GM10248 (cell line): ENCODE results near the gene ZNF823.

ENCODE experiments used
- CTCF ChIA-PET: fragments of 300-600 bp; sonication (Branson Sonifier 250); formaldehyde crosslinking; extraction: SDS; loops from one replicate; lab custom pipeline; 2021; ENCODE audit warnings: antibody characterized with exemption; lab: Yijun Ruan, JAX
- POLR2A ChIA-PET: fragments of 350-650 bp; sonication (Branson Sonifier 250); formaldehyde crosslinking; extraction: SDS; loops from one replicate; lab custom pipeline; 2020; ENCODE audit warnings: antibody characterized with exemption; lab: Yijun Ruan, JAX
- DNase-seq: peaks from one replicate; pipeline ENCODE4 v3.0.0; 2012; ENCODE audit errors: extremely low spot score
- CTCF ChIP-seq: IDR thresholded peaks from 2 replicates; pipeline ENCODE4 v1.5.1; 2012; ENCODE audit warnings: mild to moderate bottlenecking, low read depth; ENCODE audit errors: extremely low read depth, missing control alignments, control extremely low read depth

Gene ZNF823

GRCh38 chr19:11738746-11739620, at the start of gene ZNF823:
Gene ZNF823 (minus strand): TSS chr19:11738946. CDS start chr19:11738819, 127 bp downstream.
- ChIA-PET CTCF (interaction anchor here (1.4 to 2.5 kb wide), 2 partner anchors 59 to 80 kb away, joined by 3 to 8 read pairs; partner anchors contain the start of gene ZNF491), POLR2A (no interaction called here)
- peak; percentile 95 for DNase-seq
- no peak for TF ChIP-seq CTCF

DNA sequence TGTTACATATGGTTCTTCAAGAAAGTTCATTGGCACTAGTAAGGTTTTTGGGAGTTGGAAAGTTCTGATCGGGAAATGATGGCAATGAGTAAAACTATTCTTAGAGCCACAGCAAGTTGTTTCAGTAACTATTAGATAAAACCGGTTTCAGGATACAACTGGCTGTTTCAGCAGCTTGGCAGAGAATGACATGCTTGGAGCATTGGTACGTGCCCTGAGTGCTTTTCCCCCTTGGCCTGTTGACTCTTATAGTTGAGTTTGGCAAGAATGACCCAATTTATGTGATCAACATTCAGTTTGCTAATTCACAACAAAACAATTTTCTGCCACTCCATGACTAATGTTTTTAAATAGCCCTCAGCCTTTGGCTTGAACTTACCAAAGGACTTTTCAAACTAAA, 48.8 kb upstream of the ZNF823 start:
- POLR2A ChIA-PET = no interaction called here
- no peak for TF ChIP-seq CTCF
- CTCF ChIA-PET = interaction anchor here (3.4 kb wide), 1 partner anchor 10 kb away, joined by 10 read pairs; no protein-coding TSS in a partner anchor
- DNase-seq = no peak

GRCh38 chr19:11784356-11784755, 45.6 kb upstream of the ZNF823 start:
- DNase-seq = no peak
- CTCF ChIA-PET = no interaction called here
- TF ChIP-seq CTCF = no peak

DNA sequence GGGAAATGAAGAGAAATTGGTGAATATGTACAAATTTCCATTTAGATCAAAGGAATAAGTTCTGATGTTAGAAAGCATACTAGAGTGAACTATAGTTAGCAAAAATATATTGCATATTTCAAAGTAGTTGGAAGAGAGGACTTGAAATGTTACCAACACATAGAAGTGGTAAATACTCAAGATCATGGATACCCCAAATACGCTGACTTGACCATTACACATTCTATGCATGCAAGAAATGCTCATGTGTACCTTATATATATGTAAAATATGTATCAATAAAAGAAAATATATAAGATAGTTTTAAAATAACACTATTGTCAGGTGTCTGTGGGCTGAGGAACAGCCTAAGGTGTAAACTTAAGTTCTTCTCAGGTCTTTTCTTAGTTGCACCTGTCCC, 45.0 kb upstream of the ZNF823 start:
- ChIA-PET POLR2A (no interaction called here), CTCF (no interaction called here)
- no peak for DNase-seq
- TF ChIP-seq CTCF = no peak

More at GRCh38 chr19:11784356-11784755, 45.6 kb upstream of the ZNF823 start:
- POLR2A ChIA-PET = no interaction called here

DNA sequence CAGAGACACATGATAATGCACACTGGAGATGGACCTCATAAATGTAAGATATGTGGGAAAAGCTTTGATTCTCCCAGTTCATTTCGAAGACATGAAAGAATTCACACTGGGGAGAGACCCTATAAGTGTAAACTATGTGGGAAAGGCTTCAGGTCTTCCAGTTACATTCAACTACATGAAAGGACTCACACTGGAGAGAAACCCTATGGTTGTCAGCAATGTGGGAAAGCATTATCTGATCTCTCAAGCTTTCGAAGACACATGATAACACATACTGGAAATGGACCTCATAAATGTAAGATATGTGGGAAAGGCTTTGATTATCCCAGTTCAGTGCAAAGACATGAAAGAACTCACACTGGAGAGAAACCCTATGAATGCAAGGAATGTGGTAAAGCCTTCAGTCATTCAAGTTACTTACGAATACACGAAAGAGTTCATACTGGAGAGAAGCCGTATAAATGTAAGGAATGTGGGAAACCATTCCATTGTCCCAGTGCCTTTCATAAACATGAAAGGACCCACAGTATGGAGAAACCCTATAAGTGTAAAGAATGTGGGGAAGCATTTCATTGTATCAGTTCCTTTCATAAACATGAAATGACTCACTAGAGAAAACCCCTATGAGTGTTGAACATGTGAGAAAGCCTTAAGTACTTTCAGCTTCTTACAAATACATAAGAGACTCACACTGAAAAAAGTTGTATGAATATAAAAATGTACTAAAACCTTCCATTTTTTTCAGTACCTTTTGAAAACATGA, 42.7 kb upstream of the ZNF823 start:
- CTCF ChIA-PET = interaction anchor here (1.2 kb wide), 1 partner anchor 10 kb away, joined by 4 read pairs; no protein-coding TSS in a partner anchor
- POLR2A ChIA-PET = no interaction called here

More for the DNA sequence above, 42.7 kb upstream of the ZNF823 start:
- no peak for DNase-seq
- no peak for TF ChIP-seq CTCF
